Ammon's horn (tissue), 1 donor: ENCODE results near the gene RCOR1.
A peak's percentile ranks its signal among the peaks of the same experiment; 100 is the strongest.
"Not testable (repeated sequence)": the region's sequence is repeated elsewhere in the genome, so short reads cannot be mapped to it uniquely, and the experiment has no call there.

Experiments
- DNase-seq: peaks from one replicate; pipeline ENCODE4 v3.0.0-alpha.2; 2016; ENCODE audit warnings: low spot score

Gene RCOR1

GRCh38 chr14:102591944-102592762 lies at the start of gene RCOR1:
RCOR1 (plus strand) TSS chr14:102592649; CDS start chr14:102592887, 238 bp downstream.
- peak; percentile 98 for DNase-seq

- no peak for DNase-seq
These were observed 48.3 kb upstream of the RCOR1 start for GRCh38 chr14:102544046-102544746.

GRCh38 chr14:102544747-102545460 lies 47.5 kb upstream of the RCOR1 start:
- no peak for DNase-seq

GRCh38 chr14:102545461-102546265 lies 46.8 kb upstream of the RCOR1 start:
- DNase-seq: no peak

GRCh38 chr14:102548616-102549240 lies 43.7 kb upstream of the RCOR1 start:
- no peak for DNase-seq

GRCh38 chr14:102550927-102551401 lies 41.5 kb upstream of the RCOR1 start:
- not testable (repeated sequence) for DNase-seq

GRCh38 chr14:102551995-102552705 lies 40.3 kb upstream of the RCOR1 start:
- DNase-seq: no peak

GRCh38 chr14:102554821-102555819 lies 37.3 kb upstream of the RCOR1 start:
- peak; percentile 13 for DNase-seq

GRCh38 chr14:102556098-102556677 lies 36.3 kb upstream of the RCOR1 start:
- DNase-seq: no peak

GRCh38 chr14:102557434-102558226 lies 34.8 kb upstream of the RCOR1 start:
- no peak for DNase-seq

- DNase-seq: no peak
These were observed 33.9 kb upstream of the RCOR1 start for GRCh38 chr14:102558556-102558955.

- DNase-seq: no peak
These were observed 31.8 kb upstream of the RCOR1 start for GRCh38 chr14:102560458-102561261.

GRCh38 chr14:102565331-102565887 lies 27.0 kb upstream of the RCOR1 start:
- DNase-seq: peak; percentile 54

GRCh38 chr14:102565959-102566358 lies 26.5 kb upstream of the RCOR1 start:
- DNase-seq: no peak

GRCh38 chr14:102568115-102568614 lies 24.3 kb upstream of the RCOR1 start:
- DNase-seq: no peak

GRCh38 chr14:102570334-102570995 lies 22.0 kb upstream of the RCOR1 start:
- DNase-seq: no peak
